GM12873 (cell line): ENCODE measurements around the gene SEC24B.

Experiments used
- CTCF ChIP-seq: IDR thresholded peaks from 2 replicates; pipeline ENCODE4 v1.5.1; 2012; ENCODE audit warnings: low read depth, mild to moderate bottlenecking, moderate library complexity, low read length, control low read depth; ENCODE audit not compliant: insufficient read depth; ENCODE audit errors: missing control alignments

The SEC24B gene

GRCh38 chr4:109486007-109486406, 52.4 kb downstream of the SEC24B start:
- no peak for TF ChIP-seq CTCF

- TF ChIP-seq CTCF: no peak
These were observed 60.9 kb downstream of the SEC24B start for GRCh38 chr4:109494563-109494962.

GRCh38 chr4:109495514-109495913, 61.9 kb downstream of the SEC24B start:
- no peak for TF ChIP-seq CTCF

GRCh38 chr4:109496875-109497274, 63.3 kb downstream of the SEC24B start:
- TF ChIP-seq CTCF: no peak

GRCh38 chr4:109497511-109497910, 63.9 kb downstream of the SEC24B start:
- no peak for TF ChIP-seq CTCF

- TF ChIP-seq CTCF: no peak
These were observed 65.9 kb downstream of the SEC24B start for GRCh38 chr4:109499513-109499912.

- no peak for TF ChIP-seq CTCF
These were observed 73.3 kb downstream of the SEC24B start for GRCh38 chr4:109506890-109507289.
